ENCODE data around the gene LBX1.
A peak's percentile ranks its signal among the peaks of the same experiment; 100 is the strongest.

GRCh38 chr10:101229266-101230182, at the start of gene LBX1:
- TF ChIP-seq CTCF (IDR thresholded peaks at IDR 0.05) (no peak), EZH2 (IDR thresholded peaks at IDR 0.05; ENCODE audit: borderline replicate concordance, insufficient read depth, low read depth, low read length, poor library complexity, severe bottlenecking) (peak; percentile 94)
